PFSK-1 (cell line): ENCODE data around the gene CTIF.

Experiments used
- FOXP2 ChIP-seq: optimal IDR thresholded peaks from 2 replicates; pipeline ENCODE3; 2011; ENCODE audit warnings: borderline replicate concordance, control low read depth, inconsistent platforms; ENCODE audit not compliant: insufficient read depth; ENCODE audit errors: extremely low read length, extremely low read depth
- POLR2AphosphoS5 ChIP-seq: IDR thresholded peaks from 2 replicates; pipeline ENCODE4 v1.6.1; 2012; ENCODE audit warnings: low read depth, mild to moderate bottlenecking, control low read depth, low read length, moderate library complexity
- SIN3A ChIP-seq: IDR thresholded peaks from 2 replicates; pipeline ENCODE4 v1.6.1; 2012; ENCODE audit warnings: mild to moderate bottlenecking, low read length, moderate library complexity, borderline replicate concordance; ENCODE audit not compliant: insufficient read depth
- TAF1 ChIP-seq: IDR thresholded peaks from 2 replicates; pipeline ENCODE4 v1.6.1; 2012; ENCODE audit warnings: low read length, control low read depth, borderline replicate concordance; ENCODE audit not compliant: insufficient read depth
- TF ChIP-seq, protein P1 (sequence below), 2 experiments: IDR thresholded peaks; 2 replicates each; pipeline versions ENCODE4 v1.6.1 to v1.8.0; 2011 to 2012; ENCODE audit warnings: low read depth in 2 of 2, low read length in 2 of 2, control low read depth in 1 of 2, inconsistent platforms in 1 of 2, mild to moderate bottlenecking in 1 of 2, moderate library complexity in 1 of 2; ENCODE audit not compliant: insufficient read depth in 1 of 2

The CTIF gene

DNA sequence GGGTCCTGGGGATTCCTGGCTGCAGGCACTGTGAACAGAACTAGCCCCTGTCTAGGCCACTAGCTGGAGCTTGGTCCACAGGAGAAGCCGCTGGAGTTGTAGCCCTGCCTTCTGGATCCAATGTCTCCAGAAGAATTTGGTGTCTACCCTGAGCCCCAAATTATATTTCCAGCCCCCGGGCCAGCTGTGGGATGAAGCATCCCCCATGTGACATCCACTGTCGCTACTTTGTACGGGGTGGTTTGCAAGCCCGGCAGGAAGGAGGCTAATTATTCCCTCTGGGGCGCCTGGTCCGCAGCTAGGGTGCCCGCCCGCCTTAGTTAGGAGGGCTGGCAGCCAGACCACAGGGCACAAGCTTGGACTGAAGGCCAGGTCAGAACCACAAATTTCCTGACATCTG is 305.4 kb downstream of the CTIF start:
- TF ChIP-seq TAF1 (no peak), POLR2AphosphoS5 (no peak), FOXP2 (no peak), SIN3A (no peak)
- TF ChIP-seq, protein P1, sequence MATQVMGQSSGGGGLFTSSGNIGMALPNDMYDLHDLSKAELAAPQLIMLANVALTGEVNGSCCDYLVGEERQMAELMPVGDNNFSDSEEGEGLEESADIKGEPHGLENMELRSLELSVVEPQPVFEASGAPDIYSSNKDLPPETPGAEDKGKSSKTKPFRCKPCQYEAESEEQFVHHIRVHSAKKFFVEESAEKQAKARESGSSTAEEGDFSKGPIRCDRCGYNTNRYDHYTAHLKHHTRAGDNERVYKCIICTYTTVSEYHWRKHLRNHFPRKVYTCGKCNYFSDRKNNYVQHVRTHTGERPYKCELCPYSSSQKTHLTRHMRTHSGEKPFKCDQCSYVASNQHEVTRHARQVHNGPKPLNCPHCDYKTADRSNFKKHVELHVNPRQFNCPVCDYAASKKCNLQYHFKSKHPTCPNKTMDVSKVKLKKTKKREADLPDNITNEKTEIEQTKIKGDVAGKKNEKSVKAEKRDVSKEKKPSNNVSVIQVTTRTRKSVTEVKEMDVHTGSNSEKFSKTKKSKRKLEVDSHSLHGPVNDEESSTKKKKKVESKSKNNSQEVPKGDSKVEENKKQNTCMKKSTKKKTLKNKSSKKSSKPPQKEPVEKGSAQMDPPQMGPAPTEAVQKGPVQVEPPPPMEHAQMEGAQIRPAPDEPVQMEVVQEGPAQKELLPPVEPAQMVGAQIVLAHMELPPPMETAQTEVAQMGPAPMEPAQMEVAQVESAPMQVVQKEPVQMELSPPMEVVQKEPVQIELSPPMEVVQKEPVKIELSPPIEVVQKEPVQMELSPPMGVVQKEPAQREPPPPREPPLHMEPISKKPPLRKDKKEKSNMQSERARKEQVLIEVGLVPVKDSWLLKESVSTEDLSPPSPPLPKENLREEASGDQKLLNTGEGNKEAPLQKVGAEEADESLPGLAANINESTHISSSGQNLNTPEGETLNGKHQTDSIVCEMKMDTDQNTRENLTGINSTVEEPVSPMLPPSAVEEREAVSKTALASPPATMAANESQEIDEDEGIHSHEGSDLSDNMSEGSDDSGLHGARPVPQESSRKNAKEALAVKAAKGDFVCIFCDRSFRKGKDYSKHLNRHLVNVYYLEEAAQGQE (IDR thresholded peaks at IDR 0.05; ENCODE audit: insufficient read depth in 1 of 2, low read depth in 2 of 2, low read length in 2 of 2): no peak

DNA sequence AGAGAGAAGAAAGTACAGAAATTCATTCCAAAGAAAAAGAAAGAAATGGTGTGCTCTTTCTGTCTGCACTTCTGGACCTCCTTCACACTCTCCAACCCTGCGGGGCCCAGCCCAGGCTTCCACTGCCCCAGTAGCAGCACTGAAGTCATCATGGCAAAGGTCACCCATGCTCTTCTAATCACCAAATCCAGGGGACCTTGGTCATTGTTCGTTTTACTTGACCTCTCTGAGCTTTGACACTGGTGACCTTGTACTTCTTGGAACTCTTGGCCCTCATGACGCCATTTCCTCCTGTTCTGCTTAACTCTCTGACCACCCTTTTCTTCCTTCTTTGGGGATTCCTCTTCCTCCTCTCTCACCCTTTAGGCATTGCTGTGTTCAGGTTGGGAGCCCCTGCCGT is 306.3 kb downstream of the CTIF start:
- TF ChIP-seq POLR2AphosphoS5: no peak
- no peak for TF ChIP-seq TAF1
- TF ChIP-seq, protein P1 (IDR thresholded peaks at IDR 0.05; ENCODE audit: insufficient read depth in 1 of 2, low read depth in 2 of 2, low read length in 2 of 2): no peak
- TF ChIP-seq FOXP2: no peak
- TF ChIP-seq SIN3A: no peak

DNA sequence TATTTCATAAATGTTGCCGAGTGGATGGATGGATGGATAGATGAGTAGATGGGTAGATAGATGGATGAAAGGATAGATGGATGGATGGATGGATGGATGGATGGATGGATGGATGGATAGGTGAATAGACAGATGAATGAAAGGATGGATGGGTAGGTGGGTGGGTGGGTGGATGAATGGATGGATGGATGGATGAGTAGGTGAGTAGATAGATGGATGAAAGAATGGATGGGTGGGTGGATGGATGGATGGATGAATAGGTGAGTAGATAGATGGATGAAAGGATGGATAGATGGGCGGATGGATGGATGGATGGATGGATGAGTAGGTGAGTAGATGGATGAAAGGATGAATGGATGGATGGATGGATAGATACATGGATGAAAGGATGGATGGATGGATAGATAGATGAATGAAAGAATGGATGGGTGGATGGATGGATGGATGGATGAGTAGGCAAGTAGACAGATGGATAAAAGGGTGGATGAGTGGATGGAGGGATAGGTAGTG is 307.6 kb downstream of the CTIF start:
- no peak for TF ChIP-seq POLR2AphosphoS5

DNA sequence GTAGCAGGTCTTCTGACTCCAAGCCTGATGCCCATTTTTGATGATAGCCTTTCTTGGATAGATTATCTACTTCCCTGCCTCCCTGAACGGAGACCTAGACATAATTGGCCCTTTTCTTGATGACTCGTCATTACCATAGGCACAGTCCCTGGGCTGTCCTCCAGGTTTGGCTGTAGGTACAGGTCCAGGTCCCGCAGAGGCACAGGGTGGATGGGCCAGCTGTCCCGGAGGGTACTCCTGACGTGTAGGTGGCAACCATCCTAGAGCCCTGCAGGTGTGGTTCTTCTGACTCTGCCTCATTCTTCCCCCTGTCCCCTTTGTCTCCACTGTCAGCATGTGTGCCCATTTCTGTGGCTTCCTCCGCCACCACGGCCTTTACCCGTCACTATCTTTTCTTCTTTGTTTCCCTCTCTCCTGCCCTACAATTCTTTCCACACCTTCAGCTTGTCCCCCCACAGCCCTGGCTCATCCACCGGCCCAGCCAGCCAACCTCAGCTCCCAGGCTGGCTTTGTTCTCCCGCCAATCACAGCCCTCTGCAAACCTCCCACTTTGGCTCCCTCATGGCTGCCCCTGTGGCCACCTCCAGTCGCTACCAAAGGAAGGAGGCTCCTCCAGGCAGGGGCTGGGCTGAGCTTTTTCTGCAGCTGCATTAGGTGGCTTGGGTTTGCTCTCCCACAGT is 309.1 kb downstream of the CTIF start:
- TF ChIP-seq TAF1: no peak
- no peak for TF ChIP-seq FOXP2
- TF ChIP-seq SIN3A: no peak
- TF ChIP-seq, protein P1 (IDR thresholded peaks at IDR 0.05; ENCODE audit: insufficient read depth in 1 of 2, low read depth in 2 of 2, low read length in 2 of 2): no peak
- TF ChIP-seq POLR2AphosphoS5: no peak

DNA sequence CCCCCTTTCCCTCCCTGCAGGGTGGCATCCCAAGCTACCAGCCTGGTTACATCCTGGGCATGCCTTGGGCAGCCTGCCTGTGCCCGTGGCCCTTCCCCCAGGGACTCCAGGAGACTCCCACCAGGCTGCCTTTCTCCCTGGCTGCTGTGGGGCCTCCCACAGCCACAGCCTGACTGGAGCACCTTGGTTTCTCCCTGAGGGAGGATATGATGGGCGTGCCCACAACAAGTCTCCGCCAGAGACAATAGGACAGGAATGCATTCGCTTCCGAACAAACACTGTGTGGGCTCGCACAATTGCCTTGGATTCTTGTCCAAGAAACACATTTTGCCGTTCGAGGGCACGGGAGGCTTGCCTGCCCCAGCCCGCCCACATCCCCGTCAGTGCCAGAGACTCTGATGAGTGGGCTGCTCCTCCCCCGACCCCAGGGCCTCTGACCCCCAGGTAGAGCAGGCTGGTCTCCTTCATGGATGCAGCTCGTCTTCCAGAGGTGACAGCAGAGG is 309.9 kb downstream of the CTIF start:
- TF ChIP-seq, protein P1 (IDR thresholded peaks at IDR 0.05; ENCODE audit: insufficient read depth in 1 of 2, low read depth in 2 of 2, low read length in 2 of 2): no peak
- TF ChIP-seq TAF1: no peak
- TF ChIP-seq FOXP2: no peak
- no peak for TF ChIP-seq POLR2AphosphoS5
- TF ChIP-seq SIN3A: no peak
